ENCODE data around the gene F2R. TPM values are rescaled to one million over a fixed set of nuclear protein-coding genes. Genes with fewer than 3 reads are reported as not detected.
"Not testable (repeated sequence)": the region's sequence is repeated elsewhere in the genome, so short reads cannot be mapped to it uniquely, and the experiment has no call there.

F2R gene
- total RNA-seq, 4 donors from 2014 or later = 33.8 to 48.6 (median 45.7) TPM

- WGBS = 54% methylated on average over 3 of the region's 3 CpGs
Observed at GRCh38 chr5:76764374-76764773, 48.4 kb downstream of the F2R start.

DNA sequence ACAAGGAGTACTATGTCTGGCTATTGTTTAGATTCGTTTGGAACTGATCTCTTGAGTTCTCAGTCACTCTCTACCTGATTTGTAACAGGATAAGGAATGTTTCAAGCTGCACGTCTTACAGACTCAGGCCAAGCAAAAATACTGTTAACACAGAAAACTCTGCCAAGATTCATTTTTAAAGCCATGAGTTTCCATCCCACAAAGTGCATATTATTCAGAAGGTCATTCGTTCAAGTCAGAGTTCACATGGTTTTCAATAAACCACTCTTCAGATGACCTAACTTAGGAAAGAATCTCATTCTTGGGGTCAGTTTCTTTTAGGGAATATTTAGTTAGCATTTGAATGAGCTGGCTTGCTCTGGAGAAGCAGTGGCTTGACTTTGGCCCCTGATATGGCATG, 49.3 kb downstream of the F2R start:
- Histone ChIP-seq H3K4me3 (no peak overlapping the region), H3K27ac (no peak overlapping the region), H3K4me1 (no peaks in the 10 kb centered on the region), H3K36me3 (no peaks in the 10 kb centered on the region), H3K27me3 (no peaks in the 10 kb centered on the region), H3K9me3 (no peaks in the 10 kb centered on the region)
- DNase-seq (ENCODE audit: low spot score in 2 of 2) = no peak
- TF ChIP-seq POLR2AphosphoS5 (IDR thresholded peaks at IDR 0.05) (no peak), CTCF (IDR thresholded peaks at IDR 0.05) (no peak), POLR2A (IDR thresholded peaks at IDR 0.05) (no peak), EP300 (IDR thresholded peaks at IDR 0.05) (no peak)
- WGBS = 71% methylated on average over 3 of the region's 3 CpGs

More at GRCh38 chr5:76764374-76764773, 48.4 kb downstream of the F2R start:
- Histone ChIP-seq H3K36me3 (no peaks in the 10 kb centered on the region), H3K27me3 (no peaks in the 10 kb centered on the region), H3K9me3 (no peaks in the 10 kb centered on the region), H3K4me3 (no peak overlapping the region), H3K4me1 (no peaks in the 10 kb centered on the region), H3K27ac (no peak overlapping the region)
- no peak for DNase-seq (ENCODE audit: low spot score in 2 of 2)
- TF ChIP-seq CTCF (IDR thresholded peaks at IDR 0.05) (no peak), POLR2A (IDR thresholded peaks at IDR 0.05) (no peak), POLR2AphosphoS5 (IDR thresholded peaks at IDR 0.05) (no peak), EP300 (IDR thresholded peaks at IDR 0.05) (no peak)

DNA sequence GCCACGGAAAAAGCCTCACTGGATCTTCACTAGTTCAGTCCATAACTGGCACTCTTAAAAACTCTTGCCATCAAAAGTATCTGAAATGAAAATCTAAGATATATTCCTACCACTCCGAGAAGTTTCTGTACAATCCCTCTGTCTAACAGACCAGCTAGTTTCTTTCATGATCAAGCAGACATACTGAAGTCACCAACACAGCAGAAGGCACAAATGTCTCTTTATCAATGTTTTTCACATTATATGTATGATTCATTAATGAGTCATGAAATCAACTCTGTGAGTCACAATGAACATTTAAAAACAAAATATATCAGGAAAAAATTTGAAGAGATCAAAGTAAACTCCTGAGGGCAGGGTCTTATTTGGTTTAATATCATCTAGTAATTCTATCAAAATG, 50.8 kb downstream of the F2R start:
- Histone ChIP-seq H3K27me3 (no peaks in the 10 kb centered on the region), H3K36me3 (no peaks in the 10 kb centered on the region), H3K4me3 (no peak overlapping the region), H3K27ac (no peak overlapping the region), H3K9me3 (no peaks in the 10 kb centered on the region), H3K4me1 (no peaks in the 10 kb centered on the region)
- 97% methylated on average over 2 of the region's 2 CpGs for WGBS
- DNase-seq (ENCODE audit: low spot score in 2 of 2) = no peak
- no peak for TF ChIP-seq POLR2AphosphoS5 (IDR thresholded peaks at IDR 0.05)
- no peak for TF ChIP-seq EP300 (IDR thresholded peaks at IDR 0.05)
- no peak for TF ChIP-seq POLR2A (IDR thresholded peaks at IDR 0.05)
- TF ChIP-seq CTCF (IDR thresholded peaks at IDR 0.05) = no peak

DNA sequence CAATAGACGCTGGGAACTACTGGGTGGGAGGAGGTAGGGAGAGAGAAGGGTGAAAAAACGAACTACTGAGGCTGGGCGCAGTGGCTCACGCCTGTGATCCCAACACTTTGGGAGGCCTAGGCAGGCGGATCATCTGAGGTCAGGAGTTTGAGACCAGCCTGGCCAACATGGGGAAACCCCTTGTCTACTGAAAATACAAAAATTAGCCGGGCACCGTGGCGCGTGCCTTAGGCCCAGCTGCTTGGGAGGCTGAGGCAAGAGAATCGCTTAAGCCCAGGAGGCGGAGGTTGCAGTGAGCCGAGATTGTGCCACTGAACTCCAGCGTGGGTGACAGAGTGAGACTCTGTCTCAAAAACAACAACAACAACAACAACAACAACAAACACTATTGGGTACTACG, 55.1 kb downstream of the F2R start:
- not testable (repeated sequence) for H3K27me3 ChIP-seq, H3K36me3 ChIP-seq, H3K4me1 ChIP-seq, H3K4me3 ChIP-seq, H3K27ac ChIP-seq, H3K9me3 ChIP-seq
- peak in 1 of 2 donors; percentile 57 for DNase-seq (ENCODE audit: low spot score in 2 of 2)
- 95% methylated on average over 14 of the region's 14 CpGs for WGBS

DNA sequence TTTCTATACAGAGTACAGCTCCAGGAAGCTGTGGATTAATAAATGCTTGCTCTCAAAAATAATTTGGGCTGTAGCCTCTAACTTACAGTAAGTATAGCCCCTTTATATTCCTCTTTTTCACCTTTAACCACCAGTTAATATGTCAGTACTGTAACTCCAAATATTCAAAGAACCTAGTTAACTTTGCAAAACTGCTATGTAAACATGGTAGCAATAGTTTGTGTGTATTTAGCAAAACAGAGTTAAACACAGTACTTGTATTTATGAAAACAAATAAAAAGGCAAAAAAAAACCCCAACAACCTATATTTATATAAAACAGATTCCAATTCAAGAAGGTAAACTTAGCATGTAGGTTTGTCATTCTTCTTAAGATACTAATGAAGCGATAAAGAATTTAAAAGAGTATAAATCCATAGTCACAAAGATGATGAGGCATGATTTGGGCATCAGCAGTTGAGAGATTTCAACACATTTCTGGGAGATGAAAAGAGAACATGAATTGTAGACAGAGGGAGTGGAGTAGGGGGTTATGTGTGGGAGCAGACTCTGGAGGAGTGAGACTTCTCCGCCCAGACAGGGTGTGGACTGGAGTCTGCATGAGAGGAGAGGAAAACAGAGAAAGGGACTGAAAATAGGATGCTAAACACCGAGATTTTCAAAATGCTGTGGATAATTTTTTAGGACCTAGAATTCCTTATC, 55.9 kb downstream of the F2R start:
- Histone ChIP-seq H3K36me3 (no peaks in the 10 kb centered on the region), H3K27ac (no peak overlapping the region), H3K9me3 (no peaks in the 10 kb centered on the region), H3K4me1 (peaks cover 6% of the 10 kb centered on the region), H3K27me3 (no peaks in the 10 kb centered on the region), H3K4me3 (no peak overlapping the region)
- TF ChIP-seq EP300 (IDR thresholded peaks at IDR 0.05) = no peak
- no peak for TF ChIP-seq POLR2AphosphoS5 (IDR thresholded peaks at IDR 0.05)
- no peak for TF ChIP-seq POLR2A (IDR thresholded peaks at IDR 0.05)
- no peak for TF ChIP-seq CTCF (IDR thresholded peaks at IDR 0.05)
- WGBS = 49% methylated on average over 3 of the region's 3 CpGs
- DNase-seq (ENCODE audit: low spot score in 2 of 2) = peak in 1 of 2 donors; percentile 16

DNA sequence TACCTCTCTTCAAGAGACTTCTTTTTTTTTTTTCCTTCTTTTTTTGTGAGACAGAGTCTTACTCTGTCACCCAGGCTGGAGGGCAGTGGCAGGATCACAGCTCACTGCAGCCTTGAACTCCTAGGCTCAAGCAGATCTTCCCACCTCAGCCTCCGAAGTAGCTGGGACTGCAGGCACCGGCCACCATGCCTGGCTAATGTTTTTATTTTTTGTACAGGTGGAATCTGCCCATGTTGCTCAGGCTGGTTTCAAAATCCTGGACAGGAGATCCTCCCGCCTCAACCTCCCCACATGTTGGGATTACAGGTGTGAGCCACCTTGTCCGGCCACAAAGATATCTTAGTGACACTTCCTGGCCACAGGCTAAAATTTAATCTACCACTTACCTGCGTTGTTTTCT, 60.0 kb downstream of the F2R start:
- no peak for TF ChIP-seq POLR2AphosphoS5 (IDR thresholded peaks at IDR 0.05)
- TF ChIP-seq EP300 (IDR thresholded peaks at IDR 0.05) = no peak
- TF ChIP-seq CTCF (IDR thresholded peaks at IDR 0.05) = no peak
- no peak for TF ChIP-seq POLR2A (IDR thresholded peaks at IDR 0.05)
- H3K4me3 ChIP-seq = no peak overlapping the region
- no peaks in the 10 kb centered on the region for H3K27me3 ChIP-seq
- DNase-seq (ENCODE audit: low spot score in 2 of 2) = peak in 1 of 2 donors; percentile 43
- WGBS = 90% methylated on average over 5 of the region's 5 CpGs
- no peak overlapping the region for H3K27ac ChIP-seq
- H3K9me3 ChIP-seq = no peaks in the 10 kb centered on the region
- H3K4me1 ChIP-seq = peaks cover 6% of the 10 kb centered on the region
- H3K36me3 ChIP-seq = no peaks in the 10 kb centered on the region

Measured in suprapubic skin (tissue), 4 donors.